HG02571 (cell line): ENCODE results near the gene MMAB.
"Not testable (repeated sequence)": the region's sequence is repeated elsewhere in the genome, so short reads cannot be mapped to it uniquely, and the experiment has no call there.

Source experiments
- ATAC-seq: cut with Tn5 transposase; IDR thresholded peaks from one replicate; pipeline ENCODE4 v1.9.1; 2021; ENCODE audit warnings: mild to moderate bottlenecking, moderate library complexity; ENCODE audit not compliant: unreplicated experiment

The MMAB gene

DNA sequence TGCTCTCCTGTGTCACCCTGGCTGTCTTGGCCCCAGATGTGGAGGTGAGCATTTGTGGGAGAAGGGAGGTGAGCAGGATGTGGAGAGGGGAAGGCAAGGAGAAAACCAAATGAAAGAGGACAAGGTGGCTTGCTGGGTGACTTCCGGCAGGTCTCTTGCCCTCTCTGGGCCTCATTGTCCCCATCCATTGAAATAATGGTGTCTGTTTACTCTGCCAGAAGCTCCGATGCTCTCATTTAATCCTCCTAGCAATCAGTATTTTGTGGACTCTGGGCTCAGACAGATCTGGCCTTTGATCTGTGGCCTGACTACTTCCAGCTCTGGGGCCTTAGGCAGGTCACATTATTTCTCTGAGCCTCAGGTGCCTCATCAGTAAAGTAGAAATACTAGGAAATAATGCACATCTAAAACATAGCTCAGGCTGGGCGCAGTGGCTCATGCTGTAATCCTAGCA is 30.9 kb upstream of the MMAB start:
- no peak for ATAC-seq

DNA sequence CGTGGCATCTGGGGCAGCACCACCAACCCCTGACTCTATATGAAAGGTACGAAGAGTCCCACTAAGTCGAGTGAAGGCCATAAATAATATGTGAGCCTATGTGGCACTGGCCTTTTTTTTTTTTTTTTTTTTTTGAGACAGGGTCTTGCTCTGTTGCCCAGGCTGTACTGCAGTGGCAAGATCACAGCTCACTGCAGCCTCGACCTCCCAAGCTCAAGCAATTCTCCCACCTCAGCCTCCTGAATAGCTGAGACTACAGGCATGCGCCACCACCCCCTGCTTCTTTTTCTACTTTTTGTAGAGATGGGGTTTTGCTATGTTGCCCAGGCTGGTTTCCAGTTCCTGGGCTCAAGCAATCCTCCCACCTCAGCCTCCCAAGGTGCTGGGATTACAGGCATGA is 28.8 kb upstream of the MMAB start:
- ATAC-seq, result not testable (repeated sequence)

DNA sequence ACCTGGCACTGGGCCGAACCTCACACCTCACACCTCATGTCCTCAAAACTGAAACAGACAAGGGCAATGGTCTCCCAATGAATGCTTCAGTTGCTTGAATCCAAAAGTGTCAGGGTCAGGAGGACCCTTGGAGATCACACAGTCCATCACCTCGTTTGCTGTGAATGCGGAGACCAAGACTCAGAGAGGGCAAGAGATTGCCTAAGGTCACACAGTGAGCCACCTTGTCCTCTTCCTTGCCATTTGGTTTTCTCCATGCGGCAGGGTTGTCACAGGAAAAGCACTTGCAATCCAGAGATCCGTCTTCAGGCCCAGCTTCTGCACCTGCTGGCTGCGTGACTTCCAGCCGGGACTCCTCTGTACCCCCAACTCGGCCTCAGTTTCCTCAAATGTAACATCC is 28.3 kb upstream of the MMAB start:
- no peak for ATAC-seq

DNA sequence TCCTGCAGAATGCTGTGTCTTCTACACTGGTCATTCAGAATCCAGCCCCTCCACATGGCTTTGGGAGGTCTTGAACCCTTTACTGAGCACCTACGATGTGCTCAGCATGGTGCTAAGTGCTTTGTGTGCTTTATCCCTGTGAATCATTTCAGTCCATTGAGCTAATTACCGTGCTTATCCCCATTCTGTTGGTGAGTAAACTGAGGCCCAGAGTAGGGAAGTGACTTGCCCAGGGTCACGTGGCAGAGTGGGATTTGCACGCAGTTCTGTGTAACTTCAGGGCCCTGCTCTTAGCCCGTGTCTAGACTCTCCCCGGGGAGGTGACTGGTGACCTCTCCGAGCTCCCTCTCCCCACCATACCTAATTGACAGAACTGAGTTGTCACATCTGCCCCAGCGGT is 27.7 kb upstream of the MMAB start:
- no peak for ATAC-seq

DNA sequence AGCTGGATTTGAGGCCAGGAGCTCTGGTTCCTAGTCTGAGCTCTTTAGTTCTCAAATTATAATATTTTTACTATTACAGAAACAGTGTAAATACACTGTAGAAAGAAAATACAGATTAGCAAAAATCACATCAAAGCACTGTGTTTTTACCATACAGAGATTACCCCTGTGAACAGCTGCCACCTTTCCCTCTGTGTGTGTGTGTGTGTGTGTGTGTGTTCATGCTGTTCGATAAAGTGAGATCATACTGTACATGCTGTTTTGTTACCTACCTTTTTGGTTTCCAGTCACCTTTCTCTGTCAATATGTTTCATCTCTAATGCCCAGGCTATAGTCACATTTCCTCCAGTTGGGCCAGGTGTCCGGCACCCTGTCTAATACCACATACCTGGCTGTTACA is 27.2 kb upstream of the MMAB start:
- ATAC-seq, result no peak

DNA sequence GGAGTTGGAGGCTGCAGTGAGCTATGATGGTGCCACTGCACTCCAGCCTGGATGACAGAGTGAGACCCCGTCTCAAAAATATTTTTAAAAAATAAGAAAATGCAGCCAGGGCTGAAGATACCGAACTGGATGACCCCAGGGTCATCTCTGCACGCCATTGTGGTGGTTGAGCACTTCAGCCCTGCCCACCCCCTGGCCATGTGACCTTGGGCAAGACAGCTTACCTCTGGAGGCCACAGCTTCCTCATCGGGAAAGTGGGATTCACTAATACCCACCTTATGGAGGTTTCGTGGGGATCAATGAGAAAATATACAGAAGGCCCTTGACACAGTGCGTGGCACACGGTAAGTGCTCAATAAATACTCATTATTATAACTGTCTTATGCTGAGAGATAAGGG is 25.8 kb upstream of the MMAB start:
- no peak for ATAC-seq

DNA sequence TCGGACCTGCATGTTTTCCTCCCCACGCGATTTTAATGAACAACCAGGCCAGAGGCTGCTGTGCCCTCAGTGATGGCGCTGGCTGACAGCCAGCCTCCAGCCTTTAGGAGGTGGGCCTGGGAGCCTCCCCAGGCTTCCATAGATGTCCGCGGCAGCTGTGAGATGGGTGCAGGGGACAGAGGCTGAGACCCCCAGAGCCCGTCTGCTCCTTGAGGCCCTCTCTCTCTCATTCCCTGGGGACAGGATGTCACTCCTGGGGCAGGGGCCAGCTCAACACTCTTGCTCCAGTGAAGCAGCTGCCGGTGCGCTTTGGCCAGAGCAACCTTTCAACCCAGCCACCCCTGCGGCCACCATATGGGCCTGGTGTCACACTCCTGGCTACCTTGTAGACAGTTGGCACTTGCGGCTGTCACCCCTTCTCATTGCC is 25.1 kb upstream of the MMAB start:
- no peak for ATAC-seq

DNA sequence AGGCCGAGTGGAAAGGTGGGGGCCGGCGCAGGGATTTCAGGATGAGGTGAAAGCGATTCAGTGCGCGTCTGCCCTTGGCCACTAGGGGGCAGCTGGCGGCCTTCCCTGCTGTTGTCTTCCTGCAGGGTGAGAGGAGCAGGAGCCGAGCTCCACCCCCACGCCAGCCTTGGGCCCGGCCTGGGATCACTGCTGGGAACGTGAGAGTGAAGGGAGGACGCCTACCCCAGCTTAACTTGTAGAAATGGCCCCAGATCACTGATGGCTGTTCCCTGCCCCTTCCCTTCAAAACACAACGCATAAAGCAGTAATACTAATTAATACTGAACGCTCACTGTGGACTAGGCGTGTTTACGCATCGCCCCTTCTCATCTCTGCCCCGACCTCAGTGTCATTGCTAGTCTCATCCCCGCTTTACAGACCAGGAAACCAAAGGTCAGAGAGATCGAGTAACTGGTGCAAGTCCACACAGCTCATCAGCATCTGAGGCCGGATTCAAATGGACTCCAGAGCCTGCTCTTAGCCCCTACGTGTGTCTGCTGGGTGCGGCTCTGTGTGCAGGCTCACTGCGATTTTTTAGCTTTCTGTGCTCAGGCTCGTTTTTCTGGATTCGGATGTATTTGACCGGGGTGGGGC is 24.6 kb upstream of the MMAB start:
- ATAC-seq, result no peak

DNA sequence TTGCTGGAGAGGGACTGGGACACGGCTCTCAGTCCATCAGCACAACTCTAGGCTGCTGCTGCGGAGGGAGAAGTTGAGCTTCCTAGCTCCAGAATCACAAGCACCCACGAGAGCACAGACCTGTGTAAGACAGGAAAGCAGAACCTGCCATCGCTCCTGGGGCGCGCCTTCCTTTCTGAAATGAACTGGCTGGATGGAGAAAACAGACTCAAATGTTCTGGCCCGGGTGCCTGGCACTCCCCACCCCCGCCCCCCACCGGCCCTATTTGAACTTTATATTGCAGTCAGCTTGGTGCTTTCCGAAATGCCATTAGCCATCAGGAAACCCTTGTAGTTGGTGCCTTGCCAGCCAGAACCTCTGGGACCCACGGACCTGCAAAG is 24.1 kb upstream of the MMAB start:
- no peak for ATAC-seq

DNA sequence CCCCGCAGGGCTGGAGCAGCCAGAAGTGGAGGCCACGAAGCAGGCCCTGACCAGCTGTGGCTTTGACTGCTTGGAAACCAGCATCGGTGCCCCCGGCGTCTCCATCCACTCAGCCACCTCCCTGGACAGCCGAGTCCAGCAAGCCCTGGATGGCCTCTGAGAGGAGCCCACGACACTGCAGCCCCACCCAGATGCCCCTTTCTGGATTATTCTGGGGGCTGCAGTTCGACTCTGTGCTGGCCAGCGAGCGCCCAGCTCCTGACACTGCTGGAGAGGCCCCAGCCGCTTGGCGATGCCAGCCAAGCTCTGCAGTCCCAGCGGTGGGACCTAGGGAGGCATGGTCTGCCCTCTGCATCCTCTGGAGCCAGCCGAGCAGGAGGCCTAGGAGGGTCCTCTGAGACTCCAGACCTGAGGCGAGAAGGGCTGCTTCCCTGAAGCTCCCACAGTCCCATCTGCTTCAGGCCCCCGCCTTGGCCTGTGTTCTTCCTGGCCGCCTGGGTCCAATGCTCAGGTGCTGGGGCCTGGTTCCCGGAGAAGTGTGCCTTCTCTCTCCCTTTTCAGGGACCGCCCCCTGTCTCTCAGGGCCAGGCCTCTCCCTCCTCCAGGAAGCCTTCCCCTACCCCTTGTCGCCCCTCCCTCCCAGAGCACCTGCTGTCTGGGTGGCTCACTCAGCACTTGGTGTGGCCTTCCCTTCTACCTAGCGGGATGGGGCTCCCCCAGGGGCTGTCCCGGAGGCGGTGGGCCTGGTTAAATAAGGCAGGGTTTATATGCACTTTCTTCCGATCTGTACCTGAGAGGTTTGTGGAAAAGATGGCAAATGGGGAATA is 23.3 kb upstream of the MMAB start:
- ATAC-seq, result no peak

DNA sequence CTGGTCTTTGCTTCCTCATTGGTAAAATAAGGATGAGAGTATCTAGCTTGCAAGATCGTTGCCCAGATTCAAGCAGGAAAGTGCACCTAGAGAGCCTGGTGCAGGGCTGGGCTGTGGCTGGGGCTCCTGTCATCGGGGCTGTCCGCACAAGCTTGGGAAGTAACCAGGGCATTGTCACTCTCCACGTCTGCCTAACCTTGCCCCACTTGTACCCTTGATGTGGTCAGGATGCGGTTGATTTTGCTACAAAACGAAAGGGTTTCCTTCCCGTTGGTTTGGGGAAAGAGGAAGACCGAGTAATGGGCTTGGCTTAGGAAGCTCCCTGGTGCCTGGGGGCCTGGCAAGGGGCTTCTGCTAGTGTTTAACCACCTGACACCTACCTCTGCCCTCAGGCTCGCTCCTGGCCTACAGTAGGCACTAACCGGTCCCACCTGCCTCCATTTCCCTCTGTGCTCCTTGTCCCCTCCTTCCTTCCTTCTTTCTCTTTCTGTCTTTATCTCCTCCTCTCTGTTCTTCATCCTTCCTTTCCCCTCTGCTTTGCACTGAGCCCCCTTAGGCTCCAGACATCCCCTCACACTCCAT is 22.1 kb upstream of the MMAB start:
- ATAC-seq, result no peak

DNA sequence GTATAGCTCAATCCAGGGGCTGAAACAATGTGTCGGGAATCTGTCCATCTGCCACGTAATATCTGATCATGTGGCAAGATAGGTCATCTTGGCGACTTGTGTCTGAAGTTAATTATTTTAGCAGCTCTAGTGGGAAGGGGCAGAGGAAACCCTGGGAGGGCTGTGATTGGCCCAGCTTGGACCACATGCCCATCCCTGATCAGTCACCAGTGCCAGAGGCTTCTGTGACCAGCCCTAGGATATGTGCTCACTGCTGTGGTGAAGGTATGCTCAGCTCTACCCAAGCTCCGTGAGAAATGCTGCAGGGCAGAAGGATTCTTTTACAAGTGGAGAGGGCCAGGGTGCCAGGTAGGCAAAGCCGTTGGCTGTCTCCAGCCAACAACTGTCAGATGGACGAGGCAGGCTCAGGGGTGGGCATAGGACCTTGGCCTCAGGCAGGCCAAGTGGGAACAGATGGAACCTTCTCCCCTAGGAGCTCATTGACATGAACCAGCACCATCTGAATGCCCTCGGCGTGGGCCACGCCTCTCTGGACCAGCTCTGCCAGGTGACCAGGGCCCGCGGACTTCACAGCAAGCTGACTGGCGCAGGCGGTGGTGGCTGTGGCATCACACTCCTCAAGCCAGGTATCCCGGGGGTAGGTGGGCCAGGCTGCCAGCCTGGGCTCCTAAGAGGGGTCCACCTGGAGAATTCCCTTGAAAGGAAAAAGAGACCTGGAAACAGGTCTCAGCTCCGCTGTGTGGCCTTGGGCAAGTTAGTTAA is 21.4 kb upstream of the MMAB start:
- ATAC-seq, result no peak

DNA sequence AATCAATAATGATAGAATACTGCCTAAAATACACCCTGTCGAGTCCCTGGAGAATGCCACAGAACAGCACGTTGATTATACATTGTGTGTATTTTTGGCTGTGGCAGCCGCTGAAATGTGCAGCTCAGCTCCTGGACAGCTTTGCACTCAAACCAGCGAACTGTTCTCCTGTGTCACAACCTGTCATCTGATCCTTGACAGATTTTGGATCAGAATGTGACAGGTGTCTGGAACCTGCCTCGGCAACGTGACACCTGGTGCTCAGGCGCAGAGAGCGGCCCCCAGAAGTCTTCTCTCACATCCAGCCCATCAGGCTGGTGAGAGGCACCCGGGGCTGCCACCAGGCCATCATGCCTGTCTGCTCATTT is 19.6 kb upstream of the MMAB start:
- ATAC-seq, result no peak

DNA sequence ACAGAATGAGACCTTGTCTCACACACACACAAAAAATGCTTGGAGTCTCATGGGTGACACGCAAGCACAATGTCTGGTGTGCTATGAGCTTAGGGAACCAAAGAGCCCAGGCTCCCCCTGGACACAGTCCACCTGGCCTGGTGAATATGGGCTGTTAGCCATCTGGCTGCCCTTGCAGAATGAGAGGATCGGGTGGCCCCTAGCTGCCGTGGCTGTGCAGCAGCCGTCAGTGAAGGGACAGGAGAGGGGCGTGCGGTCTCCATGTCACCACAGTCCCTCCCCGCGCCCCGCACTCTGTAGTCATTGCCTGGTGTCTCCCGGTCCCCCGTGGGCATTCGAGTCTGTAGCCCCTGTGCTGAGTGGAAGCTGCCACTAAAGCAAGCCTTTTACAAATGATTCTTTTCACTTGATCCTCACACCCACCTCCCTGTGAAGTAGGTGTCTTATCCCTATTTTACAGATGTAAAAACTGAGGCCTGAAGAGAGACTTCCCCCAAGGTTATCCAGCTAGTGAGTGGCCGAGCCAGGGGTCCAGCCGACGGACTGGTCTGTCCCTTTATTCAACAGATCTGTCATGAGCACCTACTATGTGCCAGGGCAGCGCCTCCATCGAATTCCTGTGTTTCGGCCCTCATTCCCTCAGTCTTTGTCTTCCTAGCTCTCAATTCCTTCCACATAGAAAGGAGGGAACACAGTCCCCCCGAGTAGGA is 19.0 kb upstream of the MMAB start:
- no peak for ATAC-seq

DNA sequence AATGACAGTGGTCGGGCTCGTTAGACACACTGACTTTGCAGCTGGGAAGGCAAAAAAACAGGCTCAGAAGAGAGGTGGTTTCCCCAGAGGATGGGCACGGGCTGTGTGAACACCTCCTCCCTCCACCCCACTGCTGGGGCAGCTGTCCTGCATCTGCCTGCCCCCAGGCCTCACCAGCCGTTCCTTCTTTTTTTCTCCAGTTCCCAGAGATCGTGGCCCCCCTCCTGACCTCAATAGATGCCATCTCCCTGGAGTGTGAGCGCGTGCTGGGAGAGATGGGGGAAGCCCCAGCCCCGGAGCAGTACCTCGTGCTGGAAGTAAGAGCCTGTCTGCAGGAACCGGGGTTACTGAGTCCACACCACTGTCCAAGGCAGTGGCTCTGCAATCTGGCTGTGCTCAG is 17.7 kb upstream of the MMAB start:
- ATAC-seq, result no peak

DNA sequence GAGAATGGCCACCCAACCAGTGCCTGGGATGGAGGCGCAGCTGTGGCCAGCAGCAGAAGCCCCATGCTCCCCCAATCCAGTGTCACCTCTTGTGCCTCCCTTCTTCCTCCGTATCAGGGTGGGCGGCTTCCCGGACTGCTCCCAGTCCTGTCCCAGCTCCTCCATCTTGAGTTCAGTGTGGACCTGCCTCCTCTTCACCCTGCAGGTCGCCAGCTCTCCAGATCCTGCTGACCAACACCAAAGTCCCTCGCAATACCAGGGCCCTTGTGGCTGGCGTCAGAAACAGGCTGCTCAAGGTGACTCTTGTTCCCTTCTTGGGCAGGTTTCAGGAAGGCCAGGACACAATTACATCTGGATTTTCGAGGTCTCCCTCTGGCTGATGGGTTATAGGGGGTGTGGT is 17.3 kb upstream of the MMAB start:
- ATAC-seq, result no peak

DNA sequence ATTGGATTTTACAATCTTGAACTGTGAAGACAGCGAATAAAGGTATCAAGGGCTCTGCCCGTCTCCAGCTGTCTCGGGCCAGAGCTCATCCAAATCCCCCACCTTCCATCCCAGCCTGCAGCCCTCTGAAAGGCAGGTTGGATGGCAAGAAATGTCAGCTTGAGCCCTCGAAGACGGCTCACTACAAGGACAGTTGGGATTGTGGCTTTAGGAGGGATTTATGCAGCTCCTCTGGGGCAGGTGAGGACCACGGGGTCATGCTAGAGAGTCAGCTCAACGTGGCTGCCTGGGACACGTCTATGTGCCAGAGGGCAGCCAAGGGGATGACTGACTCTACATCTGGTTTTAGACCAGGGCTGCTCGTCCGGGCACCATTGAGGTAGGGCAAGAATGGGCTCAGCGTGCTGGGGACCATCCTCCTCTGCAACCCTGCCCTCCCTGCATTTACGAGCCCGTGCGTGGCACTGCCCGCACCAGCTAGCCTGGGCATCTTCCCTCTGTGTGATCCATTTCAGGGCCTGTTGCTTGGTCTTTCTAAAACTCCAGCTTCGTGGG is 16.5 kb upstream of the MMAB start:
- no peak for ATAC-seq

DNA sequence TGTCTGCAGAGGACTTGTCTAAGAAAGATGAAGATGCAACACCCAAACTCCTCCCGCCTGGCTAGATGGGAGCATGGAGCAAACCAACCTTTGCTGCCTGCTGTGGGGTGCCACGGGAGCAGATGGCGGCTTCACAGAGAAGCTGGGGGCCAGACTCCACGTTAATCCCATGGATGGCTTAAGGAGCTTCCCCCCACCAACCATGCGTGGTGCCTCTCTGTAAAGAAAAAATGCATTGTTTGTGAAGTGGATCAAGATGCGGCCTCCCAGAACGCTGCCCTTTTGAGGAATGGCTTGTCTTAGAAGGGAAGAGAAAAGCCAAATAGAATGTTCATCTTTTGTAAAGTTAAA is 15.9 kb upstream of the MMAB start:
- ATAC-seq, result no peak

DNA sequence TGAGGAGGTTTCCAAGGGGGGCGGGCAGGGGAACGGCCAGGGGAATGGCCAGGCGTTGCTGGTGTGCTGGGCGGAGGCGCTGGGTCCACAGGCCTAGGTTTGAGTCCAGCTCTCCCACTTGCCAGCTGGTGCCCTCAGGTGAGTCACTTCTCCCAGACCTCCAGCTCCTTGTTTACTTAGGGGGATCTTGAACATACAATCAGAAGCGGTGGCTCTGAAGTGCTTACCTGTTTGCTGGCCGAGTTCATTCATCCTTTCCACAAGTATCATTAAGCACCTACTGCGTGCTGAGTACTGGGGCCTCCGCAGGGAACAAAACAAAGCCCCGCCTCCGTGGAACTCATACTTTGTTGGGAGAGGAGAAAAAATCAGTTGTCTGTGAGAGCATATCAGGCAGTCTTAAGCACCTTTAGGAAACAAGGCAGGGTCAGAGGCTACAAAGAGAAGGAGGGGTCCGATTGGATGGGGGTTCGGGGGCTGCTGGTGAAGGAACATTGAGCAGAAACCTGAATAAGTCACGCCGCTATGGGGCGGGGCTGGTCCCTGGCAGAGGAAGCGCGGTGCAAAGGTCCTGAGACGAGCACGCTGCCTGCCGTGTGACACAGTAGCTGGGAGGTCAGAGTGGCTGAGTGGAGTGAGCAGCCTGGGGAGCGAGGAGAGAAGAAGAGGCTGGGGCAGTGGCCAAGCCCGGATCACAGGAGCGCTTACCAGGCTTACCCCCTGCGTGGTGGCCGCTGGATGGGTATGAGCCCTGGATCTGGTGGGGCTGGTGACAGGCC is 15.3 kb upstream of the MMAB start:
- ATAC-seq, result no peak

DNA sequence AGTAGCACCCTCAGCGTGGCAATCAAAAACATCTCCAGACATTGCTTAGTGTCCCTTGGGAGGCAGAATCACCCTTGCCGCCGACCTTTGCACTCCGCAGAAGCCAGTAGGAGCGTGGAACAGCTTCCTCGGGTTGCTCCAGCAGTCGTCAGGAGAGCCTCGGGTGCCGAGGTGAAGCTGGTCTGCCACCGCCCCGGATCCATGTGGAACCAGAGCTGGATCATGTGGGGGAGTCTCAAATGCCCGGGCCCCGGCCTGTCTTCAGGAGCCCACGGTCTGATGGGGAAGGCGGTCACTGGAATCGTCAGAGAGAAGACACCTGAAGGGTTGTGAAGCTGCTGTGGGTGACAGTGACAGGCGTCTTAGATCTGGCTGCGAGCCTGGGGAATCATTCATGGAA is 14.6 kb upstream of the MMAB start:
- no peak for ATAC-seq
